GM12891 (cell line): ENCODE measurements around the gene MACO1. TPM values are rescaled to one million over a fixed set of nuclear protein-coding genes. Genes with fewer than 3 reads are reported as not detected.
"Not testable (repeated sequence)": the region's sequence is repeated elsewhere in the genome, so short reads cannot be mapped to it uniquely, and the experiment has no call there.

Experiments
- DNase-seq: peaks from one replicate; pipeline ENCODE4 v3.0.0; 2011; ENCODE audit warnings: low spot score; ENCODE audit not compliant: insufficient read length
- FAIRE-seq: peaks from 2 replicates; lab custom pipeline; 2011; peaks lifted over from hg19 to GRCh38; lab: Jason Lieb, UNC
- PAX5 ChIP-seq: IDR thresholded peaks from 2 replicates; pipeline ENCODE4 v1.6.1; 2011; ENCODE audit warnings: low read length, moderate library complexity, mild to moderate bottlenecking; ENCODE audit not compliant: insufficient read depth, severe bottlenecking
- POLR2A ChIP-seq: IDR thresholded peaks from 2 replicates; pipeline ENCODE4 v1.6.1; 2011; ENCODE audit warnings: low read depth, low read length, control low read depth
- POLR2AphosphoS5 ChIP-seq: IDR thresholded peaks from 2 replicates; pipeline ENCODE4 v1.6.1; 2011; ENCODE audit warnings: low read depth, low read length, control low read depth
- POU2F2 ChIP-seq: IDR thresholded peaks from 2 replicates; pipeline ENCODE4 v1.6.1; 2011; ENCODE audit warnings: low read depth, mild to moderate bottlenecking, control low read depth, low read length, moderate library complexity
- SPI1 ChIP-seq: IDR thresholded peaks from 2 replicates; pipeline ENCODE4 v1.6.1; 2011; ENCODE audit warnings: low read depth, low read length, control low read depth
- TAF1 ChIP-seq: IDR thresholded peaks from 2 replicates; pipeline ENCODE4 v1.6.1; 2011; ENCODE audit warnings: low read depth, low read length, control low read depth
- polyA plus RNA-seq: library from polyadenylated mRNA; unstranded; fragments of >200 nt; gene quantifications from one replicate; pipeline ENCODE4 v1.2.1, GENCODE V29; 2012; ENCODE audit warnings: low read depth, missing spikeins, inconsistent platforms; ENCODE audit not compliant: missing spikeins

MACO1 gene
- 6.4 TPM for polyA plus RNA-seq

GRCh38 chr1:25430073-25430966 is at the start of gene MACO1:
TSS of gene MACO1 (plus strand) at chr1:25430897. CDS start at chr1:25431099, 202 bp downstream.
- FAIRE-seq (peak; percentile 97), DNase-seq (peak; percentile 86)

GRCh38 chr1:25382543-25382942 is 48.2 kb upstream of the MACO1 start:
- DNase-seq, FAIRE-seq: not testable (repeated sequence)

More at GRCh38 chr1:25430073-25430966, at the start of gene MACO1:
- TF ChIP-seq TAF1 (peak; percentile 86; the same call in 1 of the 2 replicates), SPI1 (no peak), POLR2A (peak; percentile 72), POLR2AphosphoS5 (peak; percentile 81)

GRCh38 chr1:25383090-25383489 is 47.6 kb upstream of the MACO1 start:
- not testable (repeated sequence) for DNase-seq, FAIRE-seq

GRCh38 chr1:25383875-25384274 is 46.8 kb upstream of the MACO1 start:
- not testable (repeated sequence) for FAIRE-seq, DNase-seq

- DNase-seq, result not testable (repeated sequence)
These were observed 43.6 kb upstream of the MACO1 start for GRCh38 chr1:25387096-25387495.

GRCh38 chr1:25388691-25389090 is 42.0 kb upstream of the MACO1 start:
- not testable (repeated sequence) for DNase-seq, FAIRE-seq

More at GRCh38 chr1:25387096-25387495, 43.6 kb upstream of the MACO1 start:
- not testable (repeated sequence) for FAIRE-seq

GRCh38 chr1:25389721-25390120 is 41.0 kb upstream of the MACO1 start:
- peak; percentile 43 for FAIRE-seq
- not testable (repeated sequence) for DNase-seq

- FAIRE-seq, result no peak
These were observed 37.9 kb upstream of the MACO1 start for GRCh38 chr1:25392841-25393240.

GRCh38 chr1:25397549-25397948 is 33.1 kb upstream of the MACO1 start:
- FAIRE-seq, result peak; percentile 72
- DNase-seq, result not testable (repeated sequence)

More at GRCh38 chr1:25392841-25393240, 37.9 kb upstream of the MACO1 start:
- DNase-seq, result no peak
- TF ChIP-seq POLR2AphosphoS5 (no peak), TAF1 (no peak), PAX5 (no peak), POU2F2 (no peak), POLR2A (no peak), SPI1 (no peak)

- FAIRE-seq, DNase-seq: not testable (repeated sequence)
These were observed 32.6 kb upstream of the MACO1 start for GRCh38 chr1:25398079-25398478.

- not testable (repeated sequence) for DNase-seq
- peak; percentile 20 for FAIRE-seq
These were observed 27.5 kb upstream of the MACO1 start for GRCh38 chr1:25402947-25403803.

- FAIRE-seq, DNase-seq: not testable (repeated sequence)
These were observed 24.9 kb upstream of the MACO1 start for GRCh38 chr1:25405731-25406305.

GRCh38 chr1:25409641-25410427 is 20.9 kb upstream of the MACO1 start:
- not testable (repeated sequence) for DNase-seq, FAIRE-seq

- FAIRE-seq, DNase-seq: not testable (repeated sequence)
These were observed 17.6 kb upstream of the MACO1 start for GRCh38 chr1:25412872-25413623.

GRCh38 chr1:25414157-25414556 is 16.5 kb upstream of the MACO1 start:
- not testable (repeated sequence) for FAIRE-seq, DNase-seq

- FAIRE-seq, result not testable (repeated sequence)
These were observed 16.1 kb upstream of the MACO1 start for GRCh38 chr1:25414578-25414977.

More at GRCh38 chr1:25414578-25414977, 16.1 kb upstream of the MACO1 start:
- DNase-seq, result not testable (repeated sequence)
